ENCODE results near the gene RAB37.

The RAB37 gene

DNA sequence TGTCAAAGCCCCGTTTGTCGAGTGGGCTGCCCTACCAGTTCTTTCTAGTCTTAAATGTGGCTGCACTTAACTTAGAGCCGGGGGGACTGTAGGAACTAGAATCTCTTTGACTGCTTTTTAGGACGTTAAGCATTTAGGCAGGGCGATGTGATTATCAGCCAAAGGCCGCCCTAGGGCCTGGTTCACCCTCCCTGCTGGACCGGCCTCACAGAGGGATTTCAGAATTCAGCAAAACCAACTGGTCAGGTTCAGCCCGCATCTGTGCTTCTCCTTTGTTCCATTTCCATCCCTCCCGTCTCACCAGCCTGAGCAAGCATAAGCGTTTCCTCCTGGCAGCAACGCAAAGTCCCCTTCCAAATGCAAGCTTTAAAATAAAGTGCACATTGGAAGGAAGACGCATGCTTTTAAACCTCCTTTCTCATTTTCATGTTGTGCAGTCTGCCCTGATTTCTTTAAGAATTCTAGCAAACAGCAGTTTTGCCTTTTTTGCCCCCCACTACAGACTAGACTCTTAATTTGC, 55.6 kb downstream of the RAB37 start:
- DNase-seq, result peak; percentile 46 to 75
- Histone ChIP-seq H2BK120ac (ENCODE audit: insufficient read depth, low read length, poor library complexity) (no peak overlapping the region), H3K79me2 (ENCODE audit: control insufficient read depth, insufficient read depth, low read length, poor library complexity) (no peaks in the 10 kb centered on the region), H3K9ac (ENCODE audit: low read length) (no peak overlapping the region), H3K23ac (ENCODE audit: low read length) (no peak overlapping the region), H3K4me2 (ENCODE audit: low read length) (no peak overlapping the region), H2AFZ (ENCODE audit: insufficient read depth, low read length, poor library complexity) (no peak overlapping the region), H3K14ac (ENCODE audit: low read length) (no peak overlapping the region), H3K36me3 (ENCODE audit: control insufficient read depth in 1 of 2, insufficient read depth in 2 of 2, low read length in 2 of 2) (peaks cover 49 to 59% of the 10 kb centered on the region in 2 experiments), H3K18ac (ENCODE audit: low read length) (no peak overlapping the region), H2BK12ac (ENCODE audit: low read length) (no peak overlapping the region), H3K4me3 (ENCODE audit: low read depth, low read length) (no peak overlapping the region), H2AK5ac (ENCODE audit: low read length) (no peak overlapping the region), H3K27ac (ENCODE audit: low read depth, low read length) (no peak overlapping the region), H2BK5ac (ENCODE audit: low read depth, low read length, poor library complexity) (no peak overlapping the region), H3K79me1 (ENCODE audit: low read length) (no peaks in the 10 kb centered on the region), H4K91ac (ENCODE audit: low read depth, low read length) (no peak overlapping the region), H3K4me1 (ENCODE audit: control insufficient read depth in 1 of 2, insufficient read depth in 2 of 2, low read length in 2 of 2) (no peaks in the 10 kb centered on the region), H3K9me3 (ENCODE audit: insufficient read depth, low read depth, low read length) (no peaks in the 10 kb centered on the region), H4K12ac (ENCODE audit: low read depth, low read length) (no peak overlapping the region), H3K27me3 (ENCODE audit: insufficient read depth, low read length) (no peaks in the 10 kb centered on the region), H4K8ac (ENCODE audit: low read depth, low read length) (no peak overlapping the region), H3K4ac (ENCODE audit: low read depth, low read length) (no peak overlapping the region)
- no CpG with 5 or more reads among the region's 12 CpGs for WGBS (ENCODE audit: extremely low coverage, insufficient coverage, insufficient read length)

DNA sequence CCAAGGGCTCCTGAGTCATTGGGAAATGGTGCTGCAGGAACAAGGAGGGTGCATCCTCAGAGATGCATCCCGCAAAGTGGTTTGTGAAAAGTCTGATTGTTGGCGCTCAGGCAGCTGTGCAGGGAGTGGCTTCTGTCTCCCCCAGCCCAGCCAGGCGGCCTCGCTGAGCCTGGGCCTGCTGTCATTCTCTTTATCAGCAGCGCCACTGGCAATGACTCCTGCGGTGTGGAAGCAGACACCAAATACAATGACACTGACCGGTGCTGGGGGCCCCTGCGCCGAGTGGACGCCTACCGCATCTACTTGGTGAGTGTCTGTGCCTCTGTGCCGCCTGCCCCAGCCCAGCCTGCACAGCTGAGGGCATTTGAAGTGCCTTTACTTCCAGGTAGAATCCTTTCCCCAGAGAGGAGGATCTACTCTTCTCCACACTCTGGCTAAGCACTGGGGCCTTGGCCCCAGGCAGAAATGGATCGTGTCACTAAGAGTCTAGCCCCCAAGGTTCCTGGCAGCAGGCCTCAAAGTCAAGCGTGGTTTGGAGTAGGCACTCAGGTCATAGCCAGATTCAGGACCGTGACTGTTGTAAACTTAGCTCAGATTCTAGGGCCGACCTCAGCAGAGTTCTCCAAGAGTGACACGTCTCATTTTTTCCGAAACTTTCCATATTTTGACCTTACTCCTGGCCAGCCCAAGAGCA, 58.4 kb downstream of the RAB37 start:
- Histone ChIP-seq H3K4me1 (ENCODE audit: control insufficient read depth in 1 of 2, insufficient read depth in 2 of 2, low read length in 2 of 2) (peaks cover 6 to 10% of the 10 kb centered on the region in 2 experiments), H3K18ac (ENCODE audit: low read length) (no peak overlapping the region), H2BK5ac (ENCODE audit: low read depth, low read length, poor library complexity) (no peak overlapping the region), H3K79me2 (ENCODE audit: control insufficient read depth, insufficient read depth, low read length, poor library complexity) (no peaks in the 10 kb centered on the region), H3K79me1 (ENCODE audit: low read length) (no peaks in the 10 kb centered on the region), H4K12ac (ENCODE audit: low read depth, low read length) (no peak overlapping the region), H2BK120ac (ENCODE audit: insufficient read depth, low read length, poor library complexity) (no peak overlapping the region), H3K36me3 (ENCODE audit: control insufficient read depth in 1 of 2, insufficient read depth in 2 of 2, low read length in 2 of 2) (peaks cover 56 to 61% of the 10 kb centered on the region in 2 experiments), H3K27ac (ENCODE audit: low read depth, low read length) (no peak overlapping the region), H3K4me2 (ENCODE audit: low read length) (no peak overlapping the region), H3K4ac (ENCODE audit: low read depth, low read length) (no peak overlapping the region), H3K9ac (ENCODE audit: low read length) (no peak overlapping the region), H4K91ac (ENCODE audit: low read depth, low read length) (no peak overlapping the region), H3K27me3 (ENCODE audit: insufficient read depth, low read length) (no peaks in the 10 kb centered on the region), H2AFZ (ENCODE audit: insufficient read depth, low read length, poor library complexity) (no peak overlapping the region), H3K4me3 (ENCODE audit: low read depth, low read length) (no peak overlapping the region), H3K14ac (ENCODE audit: low read length) (no peak overlapping the region), H3K9me3 (ENCODE audit: insufficient read depth, low read depth, low read length) (no peaks in the 10 kb centered on the region), H2BK12ac (ENCODE audit: low read length) (no peak overlapping the region), H3K23ac (ENCODE audit: low read length) (no peak overlapping the region), H4K8ac (ENCODE audit: low read depth, low read length) (no peak overlapping the region), H2AK5ac (ENCODE audit: low read length) (no peak overlapping the region)
- no peak for DNase-seq
- WGBS (ENCODE audit: extremely low coverage, insufficient coverage, insufficient read length), result no CpG with 5 or more reads among the region's 18 CpGs

DNA sequence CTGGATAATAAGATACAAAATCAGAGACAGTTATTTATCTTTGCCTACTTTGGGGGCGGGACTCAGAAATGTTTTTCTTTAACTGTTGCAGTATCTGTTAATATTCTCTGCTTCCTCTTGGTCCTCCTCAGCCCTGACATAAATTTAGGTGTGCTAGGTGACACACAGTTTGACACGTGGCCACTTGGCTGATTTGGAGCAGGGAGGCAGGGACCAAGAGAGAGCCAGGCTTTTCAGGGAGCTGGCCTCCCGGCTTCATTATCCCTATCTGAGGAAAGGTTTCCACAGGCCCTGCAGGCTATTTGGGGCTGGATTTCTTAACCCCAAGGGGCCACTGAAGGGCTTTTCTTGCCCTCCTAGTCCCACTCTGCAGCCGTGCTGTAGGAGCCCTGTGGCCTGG, 59.2 kb downstream of the RAB37 start:
- WGBS (ENCODE audit: extremely low coverage, insufficient coverage, insufficient read length), result no CpG with 5 or more reads among the region's 4 CpGs
- no peak overlapping the region for H3K23ac ChIP-seq (ENCODE audit: low read length)

DNA sequence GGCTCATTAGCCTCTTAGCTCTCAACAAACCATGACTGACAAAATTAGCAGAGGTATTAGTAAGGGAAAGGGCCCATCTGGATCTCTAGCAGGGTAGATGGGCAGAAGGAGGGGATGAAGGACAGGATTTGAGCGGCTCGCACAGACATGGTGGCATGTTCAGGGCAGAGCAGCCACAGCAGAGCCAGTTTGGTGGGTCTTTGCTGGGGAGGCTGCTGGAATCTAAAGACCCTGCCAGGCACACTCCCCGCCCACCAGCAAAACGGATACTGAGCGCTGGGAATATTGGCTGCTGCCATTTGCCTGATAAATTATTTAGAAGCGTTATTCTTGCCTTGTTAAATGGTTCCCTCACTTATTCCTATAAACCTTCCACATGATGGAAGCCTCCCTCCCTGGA, 59.8 kb downstream of the RAB37 start:
- H3K4ac ChIP-seq (ENCODE audit: low read depth, low read length), result no peak overlapping the region
- H3K9ac ChIP-seq (ENCODE audit: low read length), result no peak overlapping the region
- H2AK5ac ChIP-seq (ENCODE audit: low read length), result no peak overlapping the region
- DNase-seq, result no peak
- H2BK120ac ChIP-seq (ENCODE audit: insufficient read depth, low read length, poor library complexity), result no peak overlapping the region
- no peak overlapping the region for H3K4me2 ChIP-seq (ENCODE audit: low read length)
- H3K4me1 ChIP-seq (ENCODE audit: control insufficient read depth in 1 of 2, insufficient read depth in 2 of 2, low read length in 2 of 2), result peaks cover 11 to 14% of the 10 kb centered on the region in 2 experiments
- H3K9me3 ChIP-seq (ENCODE audit: insufficient read depth, low read depth, low read length), result no peaks in the 10 kb centered on the region
- H3K27me3 ChIP-seq (ENCODE audit: insufficient read depth, low read length), result no peaks in the 10 kb centered on the region
- H2AFZ ChIP-seq (ENCODE audit: insufficient read depth, low read length, poor library complexity), result no peak overlapping the region
- H3K79me2 ChIP-seq (ENCODE audit: control insufficient read depth, insufficient read depth, low read length, poor library complexity), result no peaks in the 10 kb centered on the region
- no peak overlapping the region for H4K8ac ChIP-seq (ENCODE audit: low read depth, low read length)
- no peak overlapping the region for H3K18ac ChIP-seq (ENCODE audit: low read length)
- WGBS (ENCODE audit: extremely low coverage, insufficient coverage, insufficient read length), result no CpG with 5 or more reads among the region's 6 CpGs
- H3K36me3 ChIP-seq (ENCODE audit: control insufficient read depth in 1 of 2, insufficient read depth in 2 of 2, low read length in 2 of 2), result peaks cover 51 to 60% of the 10 kb centered on the region in 2 experiments
- H3K4me3 ChIP-seq (ENCODE audit: low read depth, low read length), result no peak overlapping the region
- no peak overlapping the region for H4K12ac ChIP-seq (ENCODE audit: low read depth, low read length)
- H3K79me1 ChIP-seq (ENCODE audit: low read length), result no peaks in the 10 kb centered on the region
- no peak overlapping the region for H3K14ac ChIP-seq (ENCODE audit: low read length)
- H3K23ac ChIP-seq (ENCODE audit: low read length), result no peak overlapping the region
- no peak overlapping the region for H2BK5ac ChIP-seq (ENCODE audit: low read depth, low read length, poor library complexity)
- no peak overlapping the region for H4K91ac ChIP-seq (ENCODE audit: low read depth, low read length)
- no peak overlapping the region for H2BK12ac ChIP-seq (ENCODE audit: low read length)
- no peak overlapping the region for H3K27ac ChIP-seq (ENCODE audit: low read depth, low read length)

More for the DNA sequence above, 59.2 kb downstream of the RAB37 start:
- no peaks in the 10 kb centered on the region for H3K9me3 ChIP-seq (ENCODE audit: insufficient read depth, low read depth, low read length)
- no peak overlapping the region for H3K27ac ChIP-seq (ENCODE audit: low read depth, low read length)
- DNase-seq, result no peak
- H2BK12ac ChIP-seq (ENCODE audit: low read length), result no peak overlapping the region
- no peak overlapping the region for H2BK5ac ChIP-seq (ENCODE audit: low read depth, low read length, poor library complexity)
- H3K27me3 ChIP-seq (ENCODE audit: insufficient read depth, low read length), result no peaks in the 10 kb centered on the region
- H3K79me1 ChIP-seq (ENCODE audit: low read length), result no peaks in the 10 kb centered on the region
- no peak overlapping the region for H3K4me3 ChIP-seq (ENCODE audit: low read depth, low read length)
- no peaks in the 10 kb centered on the region for H3K79me2 ChIP-seq (ENCODE audit: control insufficient read depth, insufficient read depth, low read length, poor library complexity)
- peaks cover 50 to 60% of the 10 kb centered on the region in 2 experiments for H3K36me3 ChIP-seq (ENCODE audit: control insufficient read depth in 1 of 2, insufficient read depth in 2 of 2, low read length in 2 of 2)
- H3K14ac ChIP-seq (ENCODE audit: low read length), result no peak overlapping the region
- H4K91ac ChIP-seq (ENCODE audit: low read depth, low read length), result no peak overlapping the region
- no peak overlapping the region for H3K4me2 ChIP-seq (ENCODE audit: low read length)
- peaks cover 11 to 14% of the 10 kb centered on the region in 2 experiments for H3K4me1 ChIP-seq (ENCODE audit: control insufficient read depth in 1 of 2, insufficient read depth in 2 of 2, low read length in 2 of 2)
- no peak overlapping the region for H2AK5ac ChIP-seq (ENCODE audit: low read length)
- no peak overlapping the region for H3K4ac ChIP-seq (ENCODE audit: low read depth, low read length)
- no peak overlapping the region for H3K18ac ChIP-seq (ENCODE audit: low read length)
- no peak overlapping the region for H2AFZ ChIP-seq (ENCODE audit: insufficient read depth, low read length, poor library complexity)
- no peak overlapping the region for H3K9ac ChIP-seq (ENCODE audit: low read length)
- H4K8ac ChIP-seq (ENCODE audit: low read depth, low read length), result no peak overlapping the region
- no peak overlapping the region for H4K12ac ChIP-seq (ENCODE audit: low read depth, low read length)
- no peak overlapping the region for H2BK120ac ChIP-seq (ENCODE audit: insufficient read depth, low read length, poor library complexity)
